OCI-LY7 (cell line): ENCODE measurements around the gene WASF3. TPM values are rescaled to one million over a fixed set of nuclear protein-coding genes. Genes with fewer than 3 reads are reported as not detected.

Experiments used
- BruUV-seq: library from RNA; stranded (reverse); fragments of 400-500 nt; replicated peaks from 2 replicates; lab custom pipeline; 2021; lab: Mats Ljungman, UMichigan
- CTCF ChIA-PET: fragments of 300-600 bp; sonication (Branson Sonifier 250); formaldehyde crosslinking; loops from one replicate; lab custom pipeline; 2022; ENCODE audit warnings: antibody characterized with exemption; ENCODE audit not compliant: unreplicated experiment; lab: Charles Lee
- POLR2A ChIA-PET: fragments of 300-600 bp; sonication (Branson Sonifier 250); formaldehyde crosslinking; loops from one replicate; lab custom pipeline; 2022; ENCODE audit warnings: antibody characterized with exemption; lab: Charles Lee
- DNase-seq: peaks from one replicate; pipeline ENCODE4 v3.0.0-alpha.2; 2015; ENCODE audit warnings: low spot score
- H2AFZ ChIP-seq: fragments of 200-600 bp; sonication (generic), shearing (Covaris generic); 2 replicates; pipeline ENCODE4 v1.6.1; 2014; ENCODE audit warnings: mild to moderate bottlenecking, antibody characterized with exemption, low read length, moderate library complexity
- H3K27ac ChIP-seq: fragments of 200-600 bp; sonication (generic); 2 replicates; pipeline ENCODE4 v1.5.1; 2014; ENCODE audit warnings: mixed run types, low read depth, mild to moderate bottlenecking, moderate library complexity, low read length, inconsistent platforms; ENCODE audit not compliant: poor library complexity, severe bottlenecking
- H3K36me3 ChIP-seq: fragments of 200-600 bp; sonication (generic); 2 replicates; pipeline ENCODE4 v1.6.1; 2014; ENCODE audit warnings: mild to moderate bottlenecking, antibody characterized with exemption, low read length, moderate library complexity, mixed read lengths; ENCODE audit not compliant: insufficient read depth
- H3K4me1 ChIP-seq: fragments of 200-600 bp; sonication (generic); 2 replicates; pipeline ENCODE4 v1.5.1; 2014; ENCODE audit warnings: mild to moderate bottlenecking, low read length; ENCODE audit not compliant: insufficient read depth, poor library complexity, severe bottlenecking
- H3K4me2 ChIP-seq: fragments of 200-600 bp; sonication (generic); 2 replicates; pipeline ENCODE4 v1.6.1; 2014; ENCODE audit warnings: mild to moderate bottlenecking, low read length
- H3K4me3 ChIP-seq: fragments of 200-600 bp; sonication (generic); 2 replicates; pipeline ENCODE4 v1.5.1; 2014; ENCODE audit warnings: mild to moderate bottlenecking, low read depth, low read length; ENCODE audit not compliant: poor library complexity, severe bottlenecking
- H3K79me2 ChIP-seq: fragments of 200-600 bp; sonication (generic); 2 replicates; pipeline ENCODE4 v1.6.1; 2016; ENCODE audit warnings: low read depth, mild to moderate bottlenecking, low read length, moderate library complexity, mixed read lengths; ENCODE audit not compliant: insufficient read depth
- H3K9me2 ChIP-seq: fragments of 200-600 bp; sonication (generic); 2 replicates; pipeline ENCODE4 v1.6.1; 2016; ENCODE audit warnings: mild to moderate bottlenecking, low read length, mixed read lengths; ENCODE audit not compliant: insufficient read depth
- H3K9me3 ChIP-seq: fragments of 200-600 bp; sonication (generic); 2 replicates; pipeline ENCODE4 v1.6.1; 2014; ENCODE audit warnings: mild to moderate bottlenecking, mixed run types, low read length, mixed read lengths
- H4K20me1 ChIP-seq: fragments of 200-600 bp; sonication (generic); 2 replicates; pipeline ENCODE4 v1.6.1; 2014; ENCODE audit warnings: mild to moderate bottlenecking, antibody characterized with exemption, low read length, moderate library complexity, mixed read lengths; ENCODE audit not compliant: insufficient read depth
- EZH2phosphoT487 ChIP-seq: fragments of 200-600 bp; sonication (generic); IDR thresholded peaks from 2 replicates; pipeline ENCODE4 v1.6.1; 2018; ENCODE audit warnings: low read depth, borderline replicate concordance, mild to moderate bottlenecking, mixed run types, antibody characterized with exemption, low read length, moderate library complexity, mixed read lengths
- intact Hi-C: fragments of 100-400 bp; cut with micrococcal nuclease; formaldehyde crosslinking; loops from one replicate; pipeline ENCODE4 v1.10.0; 2022; ENCODE audit not compliant: unreplicated experiment
- total RNA-seq, 2 experiments: library from RNA; depleted of rRNA in 1 of 2; stranded (reverse); fragments of >200 nt in 1 of 2; shearing (Covaris generic) in 1 of 2; gene quantifications; 2 replicates each; pipeline ENCODE4 v1.2.3, GENCODE V29; 2014 to 2022
- TF ChIP-seq, protein P1 (sequence below): fragments of 200-600 bp; sonication (generic); conservative IDR thresholded peaks from 2 replicates; pipeline ENCODE4 v1.5.1; 2014; ENCODE audit warnings: mild to moderate bottlenecking, antibody characterized with exemption, low read length, moderate library complexity, mixed read lengths

Gene WASF3
- total RNA-seq, 2 experiments from 2014 or later = 0.17 to 0.19 TPM

DNA sequence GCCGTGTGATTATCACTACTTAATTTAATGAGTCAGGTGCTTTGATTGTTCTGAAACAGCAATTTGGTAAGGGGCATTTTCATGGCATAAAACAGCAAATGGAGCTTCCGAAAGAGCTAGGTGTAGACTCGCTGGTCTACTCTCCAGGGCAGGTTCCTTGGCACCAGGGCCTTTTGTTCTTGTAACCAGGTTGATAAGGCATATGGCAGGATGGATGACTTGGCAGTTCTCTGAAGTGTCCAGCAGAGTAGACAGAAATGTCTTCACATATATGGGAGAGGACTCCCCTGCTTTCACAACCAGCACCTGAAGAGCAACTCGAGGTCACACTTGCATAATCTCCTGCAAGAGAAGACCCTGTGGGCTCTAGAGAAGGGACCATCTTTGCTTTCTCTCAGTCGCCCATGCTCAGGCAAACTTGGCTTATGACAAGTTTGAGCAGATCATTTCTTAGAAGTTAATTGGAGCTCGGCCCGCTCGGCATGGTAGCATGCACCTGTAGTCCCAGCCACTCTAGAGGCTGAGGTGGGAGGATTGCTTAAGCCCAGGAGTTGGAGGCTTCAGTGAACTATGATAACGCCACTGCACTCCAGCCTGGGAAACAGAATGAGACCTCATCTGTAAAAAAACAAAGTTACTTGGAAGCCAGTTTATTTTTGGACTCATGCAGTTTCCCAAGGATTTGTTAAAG lies 23.3 kb upstream of the WASF3 start:
- no TSS peak for BruUV-seq
- H3K4me2 ChIP-seq = no peak overlapping the region
- no peak for DNase-seq

GRCh38 chr13:26538363-26539317 lies 18.8 kb upstream of the WASF3 start:
- ChIA-PET POLR2A (no interaction called here), CTCF (no interaction called here)
- Histone ChIP-seq H3K4me3 (no peak overlapping the region), H3K36me3 (no peaks in the 10 kb centered on the region), H3K27ac (no peak overlapping the region), H3K79me2 (no peaks in the 10 kb centered on the region), H3K9me2 (no peaks in the 10 kb centered on the region), H2AFZ (no peak overlapping the region), H4K20me1 (no peaks in the 10 kb centered on the region), H3K4me1 (no peaks in the 10 kb centered on the region), H3K4me2 (no peak overlapping the region), H3K9me3 (no peaks in the 10 kb centered on the region)
- TF ChIP-seq, protein P1, sequence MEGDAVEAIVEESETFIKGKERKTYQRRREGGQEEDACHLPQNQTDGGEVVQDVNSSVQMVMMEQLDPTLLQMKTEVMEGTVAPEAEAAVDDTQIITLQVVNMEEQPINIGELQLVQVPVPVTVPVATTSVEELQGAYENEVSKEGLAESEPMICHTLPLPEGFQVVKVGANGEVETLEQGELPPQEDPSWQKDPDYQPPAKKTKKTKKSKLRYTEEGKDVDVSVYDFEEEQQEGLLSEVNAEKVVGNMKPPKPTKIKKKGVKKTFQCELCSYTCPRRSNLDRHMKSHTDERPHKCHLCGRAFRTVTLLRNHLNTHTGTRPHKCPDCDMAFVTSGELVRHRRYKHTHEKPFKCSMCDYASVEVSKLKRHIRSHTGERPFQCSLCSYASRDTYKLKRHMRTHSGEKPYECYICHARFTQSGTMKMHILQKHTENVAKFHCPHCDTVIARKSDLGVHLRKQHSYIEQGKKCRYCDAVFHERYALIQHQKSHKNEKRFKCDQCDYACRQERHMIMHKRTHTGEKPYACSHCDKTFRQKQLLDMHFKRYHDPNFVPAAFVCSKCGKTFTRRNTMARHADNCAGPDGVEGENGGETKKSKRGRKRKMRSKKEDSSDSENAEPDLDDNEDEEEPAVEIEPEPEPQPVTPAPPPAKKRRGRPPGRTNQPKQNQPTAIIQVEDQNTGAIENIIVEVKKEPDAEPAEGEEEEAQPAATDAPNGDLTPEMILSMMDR = no peak
- no peak for TF ChIP-seq EZH2phosphoT487
- intact Hi-C loops = no loop called here
- DNase-seq = no peak
- no TSS peak for BruUV-seq

More for the DNA sequence above, 23.3 kb upstream of the WASF3 start:
- intact Hi-C loops = no loop called here
- no peaks in the 10 kb centered on the region for H3K79me2 ChIP-seq
- ChIA-PET CTCF (no interaction called here), POLR2A (no interaction called here)
- H3K4me1 ChIP-seq = no peaks in the 10 kb centered on the region
- no peaks in the 10 kb centered on the region for H4K20me1 ChIP-seq
- no peak overlapping the region for H2AFZ ChIP-seq
- H3K9me2 ChIP-seq = no peaks in the 10 kb centered on the region
- H3K36me3 ChIP-seq = no peaks in the 10 kb centered on the region
- no peak overlapping the region for H3K4me3 ChIP-seq
- H3K27ac ChIP-seq = no peak overlapping the region
- no peaks in the 10 kb centered on the region for H3K9me3 ChIP-seq
- TF ChIP-seq EZH2phosphoT487 = no peak
- TF ChIP-seq, protein P1 = no peak
